NB4 (cell line): ENCODE data around the gene PRSS48.

Experiments
- DNase-seq: peaks from one replicate; pipeline ENCODE4 v3.0.0; 2010; ENCODE audit warnings: low read depth
- H3K4me3 ChIP-seq: one replicate; pipeline ENCODE4 v1.5.1; 2011; ENCODE audit warnings: mild to moderate bottlenecking, low read depth, low read length, moderate library complexity
- CTCF ChIP-seq: IDR thresholded peaks from one replicate; pipeline ENCODE4 v1.5.1; 2012; ENCODE audit warnings: low read depth, low read length
- MAX ChIP-seq: IDR thresholded peaks from 2 replicates; pipeline ENCODE4 v1.6.1; 2011; ENCODE audit warnings: low read depth, low read length
- MYC ChIP-seq: IDR thresholded peaks from 2 replicates; pipeline ENCODE4 v1.6.1; 2011; ENCODE audit warnings: low read depth, low read length
- POLR2A ChIP-seq: IDR thresholded peaks from 2 replicates; pipeline ENCODE4 v1.6.1; 2011; ENCODE audit warnings: mild to moderate bottlenecking; ENCODE audit not compliant: insufficient read length; ENCODE audit errors: extremely low read depth

PRSS48 gene

GRCh38 chr4:151310124-151310728, 33.3 kb downstream of the PRSS48 start:
- DNase-seq, result no peak
- H3K4me3 ChIP-seq, result no peak overlapping the region
- TF ChIP-seq CTCF (no peak), MYC (no peak), POLR2A (no peak), MAX (no peak)

- H3K4me3 ChIP-seq, result no peak overlapping the region
- no peak for TF ChIP-seq MAX
- no peak for TF ChIP-seq CTCF
- no peak for TF ChIP-seq POLR2A
- no peak for TF ChIP-seq MYC
Observed at GRCh38 chr4:151313306-151314009, 36.5 kb downstream of the PRSS48 start.

GRCh38 chr4:151314010-151314355, 37.0 kb downstream of the PRSS48 start:
- H3K4me3 ChIP-seq, result no peak overlapping the region
- TF ChIP-seq CTCF, result no peak
- no peak for DNase-seq

More at GRCh38 chr4:151313306-151314009, 36.5 kb downstream of the PRSS48 start:
- no peak for DNase-seq

- DNase-seq, result no peak
- TF ChIP-seq POLR2A (no peak), MAX (no peak), CTCF (no peak), MYC (no peak)
- H3K4me3 ChIP-seq, result no peak overlapping the region
Observed at GRCh38 chr4:151314479-151314878, 37.5 kb downstream of the PRSS48 start.

GRCh38 chr4:151315212-151315886, 38.4 kb downstream of the PRSS48 start:
- no peak overlapping the region for H3K4me3 ChIP-seq

More at GRCh38 chr4:151315212-151315886, 38.4 kb downstream of the PRSS48 start:
- TF ChIP-seq MYC (no peak), MAX (no peak), CTCF (no peak)
- DNase-seq, result no peak
